Measurements from ENCODE around the gene BICDL2. TPM values are rescaled to one million over a fixed set of nuclear protein-coding genes. Genes with fewer than 3 reads are reported as not detected.

The BICDL2 gene
- total and polyA plus RNA-seq, 9 of the 15 experiments (the other 6 are each of a cell fraction or from before 2014, with no cell fraction given) = 0.09 to 0.28 (median 0.09) TPM; not detected in 6

- TF ChIP-seq ARID4B (CRISPR knock-in tag; IDR thresholded peaks at IDR 0.05) (0 out of 2 replicates have a peak, but pooled peaks have one; percentile 13), SNIP1 (IDR thresholded peaks at IDR 0.05; ENCODE audit: low read depth) (peak; percentile 69; the same call in 1 of the 2 replicates), RB1 (IDR thresholded peaks at IDR 0.05; ENCODE audit: low read depth) (peak; percentile 8; the same call in 1 of the 2 replicates), SMARCE1 (IDR thresholded peaks at IDR 0.05) (peak; percentile 61), FOXA3 (CRISPR knock-in tag; conservative IDR thresholded peaks at IDR 0.05 in 1 of 2, IDR thresholded peaks at IDR 0.05 in 1 of 2) (0 out of 4 replicates have a peak, but pooled peaks of 1 of the 2 experiments have one; percentile 20), ETV1 (tag; conservative IDR thresholded peaks at IDR 0.05; ENCODE audit: low read depth) (no peak), HNRNPL (IDR thresholded peaks at IDR 0.05; ENCODE audit: low read depth, low read length) (no peak), E2F6 (IDR thresholded peaks at IDR 0.05; ENCODE audit: borderline replicate concordance in 1 of 2, extremely low read depth in 1 of 2, insufficient read depth in 1 of 2, insufficient read length in 1 of 2, low read depth in 1 of 2, low read length in 1 of 2, poor library complexity in 1 of 2, severe bottlenecking in 1 of 2) (peak; percentile 21 to 54), REST (IDR thresholded peaks at IDR 0.05; ENCODE audit: borderline replicate concordance) (no peak), REST (CRISPR knock-in tag; IDR thresholded peaks at IDR 0.05; ENCODE audit: low read depth) (no peak), SP1 (CRISPR knock-in tag; IDR thresholded peaks at IDR 0.05) (peak; percentile 32; the same call in 1 of the 2 replicates), SAP30 (IDR thresholded peaks at IDR 0.05; ENCODE audit: borderline replicate concordance, insufficient read depth, low read depth, low read length, poor library complexity, severe bottlenecking) (peak; percentile 22)
Measured at GRCh38 chr16:3004781-3005284, 31.9 kb downstream of the BICDL2 start (continued).

Measured in K562 (cell line).